GM19043 (cell line): ENCODE data around the gene ACAD8.
"Not testable (repeated sequence)": the region's sequence is repeated elsewhere in the genome, so short reads cannot be mapped to it uniquely, and the experiment has no call there.

Experiments
- ATAC-seq: cut with Tn5 transposase; IDR thresholded peaks from one replicate; pipeline ENCODE4 v1.9.1; 2021; ENCODE audit warnings: low read depth; ENCODE audit not compliant: unreplicated experiment

ACAD8 gene

GRCh38 chr11:134237557-134237922, 15.8 kb upstream of the ACAD8 start:
- no peak for ATAC-seq

- ATAC-seq, result no peak
Observed at GRCh38 chr11:134238956-134239355, 14.4 kb upstream of the ACAD8 start.

GRCh38 chr11:134240592-134240991, 12.8 kb upstream of the ACAD8 start:
- no peak for ATAC-seq

GRCh38 chr11:134242376-134242775, 11.0 kb upstream of the ACAD8 start:
- no peak for ATAC-seq

GRCh38 chr11:134243913-134244312, 9.5 kb upstream of the ACAD8 start:
- no peak for ATAC-seq

- peak; percentile 92 for ATAC-seq
Observed at GRCh38 chr11:134244593-134244992, 8.8 kb upstream of the ACAD8 start.

- no peak for ATAC-seq
Observed at GRCh38 chr11:134245434-134245833, 7.9 kb upstream of the ACAD8 start.

- no peak for ATAC-seq
Observed at GRCh38 chr11:134246100-134246499, 7.3 kb upstream of the ACAD8 start.

GRCh38 chr11:134246678-134247077, 6.7 kb upstream of the ACAD8 start:
- ATAC-seq, result no peak

GRCh38 chr11:134248910-134249480, 4.4 kb upstream of the ACAD8 start:
- no peak for ATAC-seq

- no peak for ATAC-seq
Observed at GRCh38 chr11:134250246-134250645, 3.1 kb upstream of the ACAD8 start.

- no peak for ATAC-seq
Observed at GRCh38 chr11:134250675-134251074, 2.7 kb upstream of the ACAD8 start.

GRCh38 chr11:134252346-134253187, 801 bp upstream of the ACAD8 start:
- ATAC-seq, result peak; percentile 19

- no peak for ATAC-seq
Observed at GRCh38 chr11:134254433-134255183, 1.2 kb downstream of the ACAD8 start.

GRCh38 chr11:134255184-134255561, 1.8 kb downstream of the ACAD8 start:
- not testable (repeated sequence) for ATAC-seq

- ATAC-seq, result no peak
Observed at GRCh38 chr11:134257101-134257500, 3.7 kb downstream of the ACAD8 start.

GRCh38 chr11:134258577-134258976, 5.2 kb downstream of the ACAD8 start:
- no peak for ATAC-seq

- ATAC-seq, result no peak
Observed at GRCh38 chr11:134260503-134260902, 7.1 kb downstream of the ACAD8 start.

GRCh38 chr11:134260983-134261382, 7.6 kb downstream of the ACAD8 start:
- ATAC-seq, result no peak

GRCh38 chr11:134261626-134262488, 8.5 kb downstream of the ACAD8 start:
- no peak for ATAC-seq
